Endothelial cell (in vitro differentiated cells): ENCODE measurements around the gene ATP5PB. TPM values are rescaled to one million over a fixed set of nuclear protein-coding genes. Genes with fewer than 3 reads are reported as not detected.

Source experiments
- DNase-seq: peaks from one replicate; pipeline ENCODE4 v3.0.0; 2021; ENCODE audit warnings: low spot score
- H3K27ac Mint-ChIP-seq: one replicate; pipeline ENCODE4 v1.8.0; 2021; ENCODE audit warnings: mixed read lengths, inconsistent platforms; ENCODE audit not compliant: unreplicated experiment
- H3K27me3 Mint-ChIP-seq: one replicate; pipeline ENCODE4 v1.8.0; 2021; ENCODE audit warnings: mild to moderate bottlenecking, moderate library complexity, mixed read lengths, inconsistent platforms; ENCODE audit not compliant: unreplicated experiment
- H3K36me3 Mint-ChIP-seq: one replicate; pipeline ENCODE4 v1.8.0; 2021; ENCODE audit warnings: mild to moderate bottlenecking, low read depth, mixed read lengths, inconsistent platforms; ENCODE audit not compliant: unreplicated experiment
- H3K4me1 Mint-ChIP-seq: one replicate; pipeline ENCODE4 v1.8.0; 2021; ENCODE audit warnings: mild to moderate bottlenecking, mixed read lengths, inconsistent platforms; ENCODE audit not compliant: unreplicated experiment
- H3K4me3 Mint-ChIP-seq: one replicate; pipeline ENCODE4 v1.8.0; 2021; ENCODE audit warnings: mild to moderate bottlenecking, mixed read lengths, inconsistent platforms; ENCODE audit not compliant: unreplicated experiment
- H3K9me3 Mint-ChIP-seq: one replicate; pipeline ENCODE4 v1.8.0; 2021; ENCODE audit warnings: mixed read lengths, inconsistent platforms; ENCODE audit not compliant: unreplicated experiment
- CTCF ChIP-seq: fragments of 200-600 bp; sonication (generic); IDR thresholded peaks from one replicate; pipeline ENCODE4 v1.5.0; 2021; ENCODE audit warnings: antibody characterized with exemption; ENCODE audit not compliant: unreplicated experiment
- total RNA-seq: library from RNA; stranded (reverse); fragmentation: NEBNext Ultra II Directional; extraction: Animal tissue kit (Norgen Biotek cat#: 25700); gene quantifications from one replicate; pipeline ENCODE4 v1.2.1, GENCODE V29; 2021; ENCODE audit not compliant: unreplicated experiment

The ATP5PB gene
- total RNA-seq, 1 donor from 2014 or later, result 211 TPM

- Mint-ChIP-seq H3K27me3 (no peaks in the 10 kb centered on the region), H3K4me1 (peaks cover 4% of the 10 kb centered on the region), H3K27ac (peak overlapping the region; percentile 93), H3K36me3 (peaks cover 3% of the 10 kb centered on the region), H3K4me3 (no peak overlapping the region), H3K9me3 (no peaks in the 10 kb centered on the region)
- DNase-seq, result peak; percentile 73
- TF ChIP-seq CTCF, result no peak
Observed at GRCh38 chr1:111507411-111508201, 58.3 kb downstream of the ATP5PB start.

- Mint-ChIP-seq H3K4me1 (peaks cover 13% of the 10 kb centered on the region), H3K27ac (no peak overlapping the region), H3K9me3 (no peaks in the 10 kb centered on the region), H3K4me3 (no peak overlapping the region), H3K36me3 (no peaks in the 10 kb centered on the region), H3K27me3 (no peaks in the 10 kb centered on the region)
- DNase-seq, result no peak
- no peak for TF ChIP-seq CTCF
Observed at GRCh38 chr1:111509997-111510375, 60.7 kb downstream of the ATP5PB start.

GRCh38 chr1:111511370-111511769, 62.1 kb downstream of the ATP5PB start:
- Mint-ChIP-seq H3K4me1 (peaks cover 20% of the 10 kb centered on the region), H3K27ac (no peak overlapping the region), H3K4me3 (no peak overlapping the region), H3K27me3 (no peaks in the 10 kb centered on the region), H3K36me3 (no peaks in the 10 kb centered on the region), H3K9me3 (no peaks in the 10 kb centered on the region)
- no peak for TF ChIP-seq CTCF
- no peak for DNase-seq

Other genes starting within 250 kb of the ATP5PB start
- 3.6 TPM for gene DENND2D, start 248.8 kb upstream of the ATP5PB start, total RNA-seq
- 1.3 TPM for gene CHI3L2, start 221.8 kb upstream of the ATP5PB start, total RNA-seq
- gene CHIA, start 158.6 kb upstream of the ATP5PB start, total RNA-seq, result not detected
- 3.4 TPM for gene OVGP1, start 21.7 kb upstream of the ATP5PB start, total RNA-seq
- gene WDR77, start 208 bp upstream of the ATP5PB start, total RNA-seq, result 46.2 TPM
- 0.95 TPM for gene C1orf162, start 24.5 kb downstream of the ATP5PB start, total RNA-seq
- 0.13 TPM for gene ADORA3, start 54.2 kb downstream of the ATP5PB start, total RNA-seq
- 1.1 TPM for gene TMIGD3, start 54.2 kb downstream of the ATP5PB start, total RNA-seq
- gene RAP1A, start 170.3 kb downstream of the ATP5PB start, total RNA-seq, result 41.7 TPM